CD4-positive, alpha-beta T cell (primary cell): Measurements from ENCODE around the gene FEZ2. TPM values are rescaled to one million over a fixed set of nuclear protein-coding genes. Genes with fewer than 3 reads are reported as not detected.

Source experiments
- ATAC-seq: fragments of 200-7000 bp; cut with Tn5 transposase; one replicate; pipeline ENCODE4 v1.10.0; 2022; ENCODE audit warnings: mild to moderate bottlenecking; ENCODE audit not compliant: poor library complexity
- CTCF ChIA-PET: fragments of 350-600 bp; sonication (Branson Sonifier 250); formaldehyde crosslinking; loops from one replicate; lab custom pipeline; 2021; ENCODE audit warnings: antibody characterized with exemption, inconsistent platforms; lab: Charles Lee
- POLR2A ChIA-PET: fragments of 350-600 bp; sonication (Branson Sonifier 250); formaldehyde crosslinking; loops from one replicate; lab custom pipeline; 2021; ENCODE audit warnings: antibody characterized with exemption, inconsistent platforms; lab: Charles Lee
- DNase-seq, 14 experiments: peaks; one replicate each; pipeline ENCODE4 v3.0.0-alpha.2; 2013 to 2020; ENCODE audit warnings: mixed read lengths in 2 of 14
- H3K27ac ChIP-seq, 2 donors: one replicate each; pipeline versions ENCODE4 v1.5.1 to v1.7.0; 2013; ENCODE audit warnings: low read length in 2 of 2, low read depth in 1 of 2, mild to moderate bottlenecking in 1 of 2
- H3K27me3 ChIP-seq, 2 experiments: 1 replicate in 1 of 2; 2 replicates in 1 of 2; pipeline versions ENCODE4 v1.6.1 to v1.7.0; 2013; ENCODE audit warnings: low read length in 2 of 2, control low read depth in 1 of 2, mild to moderate bottlenecking in 1 of 2, moderate library complexity in 1 of 2; ENCODE audit not compliant: insufficient read depth in 2 of 2, control insufficient read depth in 1 of 2
- H3K36me3 ChIP-seq: one replicate; pipeline ENCODE4 v1.6.1; 2013; ENCODE audit warnings: low read length, control low read depth; ENCODE audit not compliant: insufficient read depth
- H3K4me1 ChIP-seq: one replicate; pipeline ENCODE4 v1.6.1; 2013; ENCODE audit warnings: low read length, control low read depth; ENCODE audit not compliant: insufficient read depth
- H3K4me3 ChIP-seq: one replicate; pipeline ENCODE4 v1.5.1; 2013; ENCODE audit warnings: mild to moderate bottlenecking, low read length, moderate library complexity
- H3K9me3 ChIP-seq, 2 experiments: 1 replicate in 1 of 2; 2 replicates in 1 of 2; pipeline versions ENCODE4 v1.6.1 to v1.7.0; 2013; ENCODE audit warnings: low read length in 2 of 2, mild to moderate bottlenecking in 2 of 2, control low read depth in 1 of 2, moderate library complexity in 1 of 2; ENCODE audit not compliant: control insufficient read depth in 1 of 2, insufficient read depth in 1 of 2
- H3K27ac Mint-ChIP-seq: one replicate; pipeline ENCODE4 v1.8.0; 2020; ENCODE audit warnings: mixed read lengths
- H3K27me3 Mint-ChIP-seq: one replicate; pipeline ENCODE4 v1.8.0; 2021; ENCODE audit warnings: mixed read lengths
- H3K36me3 Mint-ChIP-seq: one replicate; pipeline ENCODE4 v1.8.0; 2021; ENCODE audit warnings: low read depth, mixed read lengths
- H3K4me1 Mint-ChIP-seq: one replicate; pipeline ENCODE4 v1.8.0; 2021; ENCODE audit warnings: low read depth, mixed read lengths
- H3K4me3 Mint-ChIP-seq: one replicate; pipeline ENCODE4 v1.8.0; 2020; ENCODE audit warnings: mild to moderate bottlenecking, mixed read lengths
- H3K9me3 Mint-ChIP-seq: one replicate; pipeline ENCODE4 v1.8.0; 2020; ENCODE audit warnings: mixed read lengths
- intact Hi-C, 2 experiments: fragments of 100-400 bp; cut with DNase I in 1 of 2; cut with micrococcal nuclease in 1 of 2; formaldehyde crosslinking; loops; one replicate each; pipeline versions ENCODE4 v1.15.1 to v1.9.0; 2023 to 2025; cut with DNase I, micrococcal nuclease
- total RNA-seq, 174 experiments: library from RNA in 2 of 174; stranded (reverse) in 2 of 174; gene quantifications; one replicate each; pipeline ENCODE4 v1.2.3 and lab custom pipeline; 2021 to 2026
- TF ChIP-seq, protein P1 (sequence below): fragments of 200-600 bp; IDR thresholded peaks from one replicate; pipeline ENCODE4 v1.8.0; 2022; ENCODE audit warnings: antibody characterized with exemption, mild to moderate bottlenecking

Gene FEZ2
- total RNA-seq, 2 experiments from 2014 or later = 4.8 to 5.6 TPM

DNA sequence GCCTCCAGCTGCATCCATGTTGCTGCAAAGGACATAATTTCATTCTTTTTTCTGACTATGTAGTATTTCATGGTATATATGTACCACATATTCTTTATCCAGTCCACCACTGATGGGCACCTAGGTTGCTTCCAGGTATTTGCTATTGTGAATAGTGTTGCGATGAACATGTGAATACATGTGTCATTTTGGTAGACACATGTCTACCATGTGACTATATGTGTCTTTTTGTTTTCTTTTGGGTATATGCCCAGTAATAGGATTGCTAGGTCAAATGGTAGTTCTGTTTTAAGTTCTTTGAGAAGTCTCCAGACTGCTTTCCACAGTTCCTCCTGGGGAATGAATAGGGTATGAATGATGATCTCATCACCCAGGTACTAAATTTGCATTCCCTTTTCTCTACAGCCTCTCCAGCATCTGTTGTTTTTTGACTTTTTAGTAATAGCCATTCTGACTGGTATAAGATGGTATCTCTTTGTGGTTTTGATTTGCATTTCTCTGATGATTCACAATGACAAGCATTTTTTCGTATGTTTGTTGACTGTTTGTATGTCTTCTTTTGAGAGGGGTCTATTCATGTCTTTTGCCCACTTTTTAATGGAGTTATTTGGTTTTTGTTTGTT, 35.6 kb upstream of the FEZ2 start:
- H3K9me3 Mint-ChIP-seq = no peaks in the 10 kb centered on the region
- ChIA-PET CTCF (no interaction called here), POLR2A (no interaction called here)
- no peak overlapping the region for H3K4me3 ChIP-seq
- intact Hi-C loops = no loop called here
- H3K4me3 Mint-ChIP-seq = no peak overlapping the region
- H3K27ac Mint-ChIP-seq = no peak overlapping the region
- H3K4me1 ChIP-seq = no peaks in the 10 kb centered on the region
- DNase-seq (no peak), ATAC-seq (no peak)
- H3K9me3 ChIP-seq = peaks cover 0 to 5% of the 10 kb centered on the region in 2 experiments
- H3K27me3 Mint-ChIP-seq = peaks cover 14% of the 10 kb centered on the region
- TF ChIP-seq, protein P1, sequence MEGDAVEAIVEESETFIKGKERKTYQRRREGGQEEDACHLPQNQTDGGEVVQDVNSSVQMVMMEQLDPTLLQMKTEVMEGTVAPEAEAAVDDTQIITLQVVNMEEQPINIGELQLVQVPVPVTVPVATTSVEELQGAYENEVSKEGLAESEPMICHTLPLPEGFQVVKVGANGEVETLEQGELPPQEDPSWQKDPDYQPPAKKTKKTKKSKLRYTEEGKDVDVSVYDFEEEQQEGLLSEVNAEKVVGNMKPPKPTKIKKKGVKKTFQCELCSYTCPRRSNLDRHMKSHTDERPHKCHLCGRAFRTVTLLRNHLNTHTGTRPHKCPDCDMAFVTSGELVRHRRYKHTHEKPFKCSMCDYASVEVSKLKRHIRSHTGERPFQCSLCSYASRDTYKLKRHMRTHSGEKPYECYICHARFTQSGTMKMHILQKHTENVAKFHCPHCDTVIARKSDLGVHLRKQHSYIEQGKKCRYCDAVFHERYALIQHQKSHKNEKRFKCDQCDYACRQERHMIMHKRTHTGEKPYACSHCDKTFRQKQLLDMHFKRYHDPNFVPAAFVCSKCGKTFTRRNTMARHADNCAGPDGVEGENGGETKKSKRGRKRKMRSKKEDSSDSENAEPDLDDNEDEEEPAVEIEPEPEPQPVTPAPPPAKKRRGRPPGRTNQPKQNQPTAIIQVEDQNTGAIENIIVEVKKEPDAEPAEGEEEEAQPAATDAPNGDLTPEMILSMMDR = no peak
- peaks cover 0 to 4% of the 10 kb centered on the region in 2 experiments for H3K27me3 ChIP-seq
- H3K4me1 Mint-ChIP-seq = no peaks in the 10 kb centered on the region
- no peaks in the 10 kb centered on the region for H3K36me3 Mint-ChIP-seq
- H3K27ac ChIP-seq = no peak overlapping the region
- no peaks in the 10 kb centered on the region for H3K36me3 ChIP-seq

DNA sequence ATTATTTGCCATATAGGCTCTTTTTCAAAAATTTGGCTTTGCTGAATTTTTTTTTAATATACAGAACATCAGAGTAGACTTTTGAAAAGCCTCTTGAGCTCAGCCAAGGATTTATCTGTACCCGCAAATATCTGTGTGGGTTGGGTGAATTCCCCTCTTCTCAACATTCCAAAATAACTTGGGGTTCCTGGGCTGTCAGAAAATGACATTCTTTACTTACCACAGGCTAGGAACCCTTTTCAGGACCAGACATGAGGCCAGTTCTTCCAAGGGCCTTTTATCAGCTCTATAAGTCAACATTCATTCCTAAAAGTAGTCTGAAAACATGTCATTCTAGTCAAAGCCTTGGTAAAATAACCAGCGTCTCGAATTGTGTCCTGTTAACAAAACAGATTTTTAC, 28.8 kb upstream of the FEZ2 start:
- H3K27me3 Mint-ChIP-seq = peaks cover 10% of the 10 kb centered on the region
- H3K27me3 ChIP-seq = peaks cover 0 to 2% of the 10 kb centered on the region in 2 experiments
- H3K36me3 ChIP-seq = no peaks in the 10 kb centered on the region
- H3K27ac ChIP-seq = no peak overlapping the region
- TF ChIP-seq, protein P1 = no peak
- ChIA-PET POLR2A (no interaction called here), CTCF (no interaction called here)
- no peaks in the 10 kb centered on the region for H3K9me3 Mint-ChIP-seq
- no peak for ATAC-seq
- no peaks in the 10 kb centered on the region for H3K4me1 Mint-ChIP-seq
- intact Hi-C loops = no loop called here
- no peak overlapping the region for H3K27ac Mint-ChIP-seq
- DNase-seq = no peak
- no peak overlapping the region for H3K4me3 ChIP-seq
- H3K4me1 ChIP-seq = no peaks in the 10 kb centered on the region
- no peaks in the 10 kb centered on the region for H3K36me3 Mint-ChIP-seq
- peaks cover 3 to 7% of the 10 kb centered on the region in 2 experiments for H3K9me3 ChIP-seq
- H3K4me3 Mint-ChIP-seq = no peak overlapping the region

DNA sequence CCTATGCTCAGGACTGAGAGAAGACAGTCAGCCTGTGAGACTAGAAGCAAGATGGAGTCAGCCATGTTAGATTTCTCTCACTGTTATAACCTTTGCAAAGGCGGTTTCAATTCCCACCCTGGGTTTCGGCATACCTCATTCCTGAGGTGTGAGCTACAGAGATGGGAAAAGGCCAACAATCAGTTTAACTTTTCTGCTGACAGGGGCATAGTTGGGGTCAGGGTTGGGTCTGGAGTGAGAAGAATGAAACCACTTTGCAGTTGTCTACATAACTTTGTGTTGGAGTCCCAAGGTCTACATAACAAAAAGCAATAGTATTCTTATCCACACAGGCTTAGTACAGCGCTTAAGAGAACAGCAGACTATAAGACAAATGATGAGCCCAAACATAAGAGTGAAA, 28.1 kb upstream of the FEZ2 start:
- H3K4me3 Mint-ChIP-seq = no peak overlapping the region
- POLR2A ChIA-PET = no interaction called here
- DNase-seq (no peak), ATAC-seq (no peak)
- intact Hi-C loops = no loop called here
- H3K4me1 Mint-ChIP-seq = no peaks in the 10 kb centered on the region
- no peaks in the 10 kb centered on the region for H3K36me3 Mint-ChIP-seq
- TF ChIP-seq, protein P1 = no peak
- no peak overlapping the region for H3K27ac Mint-ChIP-seq
- Histone ChIP-seq H3K27ac (no peak overlapping the region), H3K4me1 (no peaks in the 10 kb centered on the region), H3K9me3 (peaks cover 3 to 7% of the 10 kb centered on the region in 2 experiments), H3K36me3 (no peaks in the 10 kb centered on the region), H3K27me3 (peaks cover 0 to 2% of the 10 kb centered on the region in 2 experiments), H3K4me3 (no peak overlapping the region)
- H3K27me3 Mint-ChIP-seq = peaks cover 17% of the 10 kb centered on the region
- no peaks in the 10 kb centered on the region for H3K9me3 Mint-ChIP-seq
- CTCF ChIA-PET = no interaction called here
